Stimulated activated CD4-positive, alpha-beta T cell treated with anti-CD3 and anti-CD28 coated beads, Interleukin-12 subunit alpha, Interleukin-12 subunit beta, amount 100 ng/mL, for 48 hours (primary cell): ENCODE results near the gene RIIAD1.

ENCODE experiments used
- DNase-seq, 3 donors: peaks; one replicate each; pipeline ENCODE4 v3.0.0-alpha.2; 2020; ENCODE audit warnings: low read depth in 2 of 3, low spot score in 1 of 3

Gene RIIAD1

DNA sequence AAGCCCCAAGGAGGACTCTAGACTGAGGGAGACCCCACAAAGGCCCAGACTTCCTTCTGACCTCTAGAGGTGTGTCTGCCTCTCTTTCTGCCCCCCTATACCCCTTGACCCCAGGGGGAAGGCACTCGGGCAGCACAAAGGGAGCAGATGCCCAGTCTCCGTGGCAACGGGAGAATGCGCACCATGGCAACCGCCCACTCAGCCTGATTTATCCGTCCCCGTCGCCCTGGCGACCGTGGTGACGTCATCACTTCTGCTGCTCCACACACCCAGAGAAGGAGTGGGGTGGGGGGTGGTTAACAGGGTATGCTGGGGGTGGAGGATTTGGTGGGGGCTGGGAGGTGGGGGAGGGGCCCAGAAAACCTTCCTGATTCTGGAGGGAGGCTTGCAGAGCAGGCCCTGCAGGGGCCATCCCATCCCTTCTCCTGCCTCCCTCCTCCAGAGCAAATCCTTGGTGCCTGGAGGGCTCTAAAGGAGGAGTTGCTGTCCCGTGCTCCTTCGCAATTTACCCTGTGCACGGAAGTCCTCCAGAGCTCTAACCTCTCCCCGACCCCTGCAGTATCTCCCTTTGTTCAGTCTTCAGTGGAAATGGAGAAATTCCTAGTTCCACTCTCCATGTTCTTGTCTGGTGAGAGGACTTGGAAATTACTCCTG, 11.0 kb upstream of the RIIAD1 start:
- DNase-seq: peak; percentile 13 to 33 (median 18)

DNA sequence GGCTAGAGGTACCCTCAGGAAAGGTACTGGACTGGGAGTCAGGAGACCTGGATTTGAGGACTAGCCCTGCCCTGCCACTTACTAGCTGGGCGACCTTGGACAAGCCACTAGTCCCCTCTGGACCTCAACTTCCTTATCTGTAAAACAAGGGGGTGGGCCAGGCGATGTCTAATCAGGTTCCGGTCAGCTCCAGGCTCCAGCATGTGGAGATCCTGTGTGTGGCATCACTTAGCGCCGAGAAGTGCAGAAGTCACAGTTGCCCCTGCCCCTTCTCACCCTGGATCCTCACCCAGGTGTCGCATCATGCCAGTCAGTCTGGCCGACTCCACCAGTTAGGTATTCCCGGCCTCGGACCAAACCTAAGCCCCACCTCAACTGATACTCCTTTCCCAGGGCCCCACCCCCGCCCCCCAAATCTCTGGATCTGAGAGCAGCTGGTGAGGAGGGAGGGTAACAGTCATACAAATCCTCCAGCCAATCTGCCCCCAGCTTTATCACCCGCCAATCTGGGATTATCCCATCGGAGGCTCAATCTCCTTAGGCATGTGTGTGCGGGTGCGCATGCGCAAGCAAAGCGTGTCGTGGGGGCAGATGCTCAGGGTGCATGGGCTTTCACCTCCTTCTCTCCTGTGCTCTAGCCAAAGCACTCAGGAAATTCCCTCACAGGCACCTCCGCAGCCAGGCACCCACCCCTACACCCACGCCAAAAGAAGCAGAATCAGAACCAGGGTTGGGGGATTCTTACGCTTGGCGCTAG, 10.1 kb upstream of the RIIAD1 start:
- DNase-seq: no peak

DNA sequence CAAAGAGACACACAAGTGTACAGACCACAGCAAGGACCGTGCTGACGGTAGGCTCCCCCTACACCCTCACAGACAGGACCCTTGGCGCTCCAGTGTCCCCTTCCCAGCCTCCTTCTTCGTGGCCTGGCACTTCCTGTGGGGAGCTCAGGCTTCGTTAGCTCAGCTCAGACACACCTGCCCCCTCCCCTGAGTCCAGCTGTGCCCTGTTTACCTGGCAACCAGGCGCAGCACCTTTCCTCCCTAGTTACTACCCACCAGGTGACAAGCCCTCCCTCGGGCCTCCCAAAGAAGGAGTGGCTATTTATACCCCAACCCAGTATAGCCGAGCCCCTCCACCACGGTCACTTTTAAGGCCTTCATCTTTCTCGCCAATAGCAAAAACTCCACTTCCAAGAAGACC, 9.4 kb upstream of the RIIAD1 start:
- DNase-seq: no peak

DNA sequence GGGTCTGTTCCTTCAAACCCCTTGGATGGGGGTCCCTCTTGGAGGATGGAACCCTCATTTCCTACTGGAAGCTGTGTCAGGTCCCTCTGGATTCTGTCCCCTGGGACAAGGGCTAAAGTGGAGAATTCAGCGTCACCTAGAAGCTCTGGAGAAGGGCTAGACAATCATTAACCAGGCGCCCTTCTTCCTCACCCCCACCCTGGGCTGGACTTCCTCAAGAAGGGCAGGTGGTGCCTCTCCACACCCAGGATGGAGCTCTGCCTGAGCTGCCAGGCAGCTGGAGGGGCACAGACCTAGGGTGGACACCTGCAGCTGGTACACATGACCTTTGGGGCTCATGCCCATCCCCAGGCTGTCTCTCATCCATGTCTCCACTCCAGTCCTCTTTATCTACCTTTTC, 8.3 kb upstream of the RIIAD1 start:
- DNase-seq: no peak

DNA sequence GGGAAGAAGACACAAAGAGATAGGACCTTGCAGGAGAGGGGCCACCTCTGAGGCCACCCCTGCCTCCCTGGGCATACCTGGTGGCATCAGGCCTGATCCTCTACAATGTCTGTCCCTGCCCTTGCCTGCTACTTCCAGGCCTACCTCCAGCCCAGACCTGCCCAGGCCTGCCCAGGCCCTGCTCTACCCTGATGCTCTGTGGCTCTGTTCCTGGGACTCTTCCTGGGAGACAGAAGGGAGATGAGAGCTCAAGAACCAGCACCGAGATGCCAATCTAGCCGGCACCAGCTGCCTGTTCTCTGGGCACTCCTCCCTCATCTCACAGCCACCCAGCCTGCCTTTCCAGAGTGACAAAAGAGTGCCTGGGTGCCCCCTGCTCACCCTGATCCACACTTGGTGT, 7.4 kb upstream of the RIIAD1 start:
- no peak for DNase-seq

DNA sequence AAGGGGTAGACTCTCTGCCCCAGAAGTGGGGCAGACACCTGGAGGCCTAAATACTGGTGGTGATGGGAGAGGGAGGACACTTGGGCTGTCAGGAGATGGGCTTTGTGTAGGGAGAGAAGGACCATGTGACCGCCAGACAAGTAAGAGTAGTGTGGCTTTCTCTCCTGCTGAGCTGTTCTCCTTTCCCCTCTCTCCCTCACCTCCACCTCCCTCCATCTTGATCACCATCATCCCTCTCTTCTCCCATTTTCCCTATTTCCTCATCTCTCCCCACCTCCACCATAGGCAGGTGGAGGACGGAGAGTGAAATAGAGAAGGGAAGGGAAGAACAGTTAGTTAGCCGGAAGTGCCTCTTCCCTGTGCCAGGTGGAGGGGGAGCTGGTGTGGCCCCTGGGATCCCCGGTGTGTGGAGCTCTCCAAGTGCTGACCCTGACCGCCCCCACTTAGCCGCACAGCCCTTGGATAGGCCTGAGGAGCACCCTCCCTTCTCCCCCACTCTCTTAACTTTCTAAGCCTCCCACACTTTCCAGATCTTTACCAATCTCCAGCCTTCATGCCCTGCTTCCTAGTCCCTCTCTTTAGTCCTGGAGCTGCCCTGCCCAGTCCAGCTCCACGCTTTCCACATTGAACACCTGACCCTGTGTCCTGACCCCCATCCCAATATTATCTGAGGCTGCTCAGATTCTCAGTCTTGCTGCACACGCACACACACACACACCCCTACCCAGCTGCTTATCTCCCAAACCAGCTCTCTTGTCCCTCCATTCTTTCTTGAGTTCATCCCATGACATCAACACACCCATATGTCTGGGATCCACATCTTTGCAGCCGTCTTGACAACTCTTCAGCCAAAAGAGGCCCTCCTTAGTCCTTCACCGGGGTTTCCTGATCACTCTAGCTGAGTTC, 6.2 kb upstream of the RIIAD1 start:
- no peak for DNase-seq

DNA sequence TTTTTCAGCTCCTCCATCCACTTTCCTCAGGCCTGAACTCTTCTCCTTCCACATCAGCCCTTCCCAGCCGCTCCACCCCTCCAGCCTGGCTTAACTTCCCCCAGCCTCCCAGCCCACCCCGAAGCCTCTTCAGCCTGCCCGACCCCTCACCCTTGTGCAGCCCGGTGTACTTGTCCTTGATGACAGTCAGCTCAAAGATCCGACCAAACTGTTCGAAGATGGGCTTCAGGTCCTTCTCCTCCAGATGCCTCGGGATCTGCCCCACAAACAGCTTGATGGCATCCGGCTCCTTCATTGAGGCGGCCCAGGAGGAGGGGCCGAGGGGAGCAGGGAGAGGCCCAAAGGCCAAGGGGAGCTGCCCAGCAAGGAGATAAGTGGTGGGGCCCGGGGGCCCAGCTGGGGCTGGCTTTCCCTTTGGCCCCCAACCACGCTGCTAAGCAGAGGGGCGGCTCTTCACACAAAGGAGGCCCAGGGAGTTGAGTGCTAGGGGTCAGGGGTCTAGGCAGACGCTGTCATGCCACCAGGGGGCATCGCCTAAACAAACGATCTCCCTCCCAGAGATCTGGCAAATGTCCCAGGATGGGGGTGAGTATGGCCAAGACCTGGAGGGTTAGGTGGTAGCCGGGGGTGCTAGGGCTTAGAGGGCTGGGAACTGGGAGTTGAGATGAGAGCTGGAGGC, 5.5 kb upstream of the RIIAD1 start:
- DNase-seq: no peak

DNA sequence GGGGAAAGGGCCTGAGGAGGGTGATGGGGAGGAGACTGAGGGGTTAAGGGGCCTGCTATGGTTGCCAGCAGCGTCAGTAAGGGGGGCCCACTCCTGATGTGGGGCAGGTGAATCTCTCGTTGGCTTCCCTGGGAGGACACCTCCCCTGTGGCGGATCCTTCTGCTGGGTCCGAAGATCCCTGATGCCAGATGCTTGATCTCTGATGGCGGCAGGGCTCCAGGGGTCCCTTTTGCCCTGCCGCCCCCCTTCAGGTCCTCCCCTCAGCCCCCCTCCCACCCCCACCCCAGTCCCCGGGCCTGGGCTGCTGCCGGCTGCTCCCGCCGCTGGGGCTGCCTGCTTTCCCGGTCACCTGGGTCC, 4.9 kb upstream of the RIIAD1 start:
- no peak for DNase-seq

DNA sequence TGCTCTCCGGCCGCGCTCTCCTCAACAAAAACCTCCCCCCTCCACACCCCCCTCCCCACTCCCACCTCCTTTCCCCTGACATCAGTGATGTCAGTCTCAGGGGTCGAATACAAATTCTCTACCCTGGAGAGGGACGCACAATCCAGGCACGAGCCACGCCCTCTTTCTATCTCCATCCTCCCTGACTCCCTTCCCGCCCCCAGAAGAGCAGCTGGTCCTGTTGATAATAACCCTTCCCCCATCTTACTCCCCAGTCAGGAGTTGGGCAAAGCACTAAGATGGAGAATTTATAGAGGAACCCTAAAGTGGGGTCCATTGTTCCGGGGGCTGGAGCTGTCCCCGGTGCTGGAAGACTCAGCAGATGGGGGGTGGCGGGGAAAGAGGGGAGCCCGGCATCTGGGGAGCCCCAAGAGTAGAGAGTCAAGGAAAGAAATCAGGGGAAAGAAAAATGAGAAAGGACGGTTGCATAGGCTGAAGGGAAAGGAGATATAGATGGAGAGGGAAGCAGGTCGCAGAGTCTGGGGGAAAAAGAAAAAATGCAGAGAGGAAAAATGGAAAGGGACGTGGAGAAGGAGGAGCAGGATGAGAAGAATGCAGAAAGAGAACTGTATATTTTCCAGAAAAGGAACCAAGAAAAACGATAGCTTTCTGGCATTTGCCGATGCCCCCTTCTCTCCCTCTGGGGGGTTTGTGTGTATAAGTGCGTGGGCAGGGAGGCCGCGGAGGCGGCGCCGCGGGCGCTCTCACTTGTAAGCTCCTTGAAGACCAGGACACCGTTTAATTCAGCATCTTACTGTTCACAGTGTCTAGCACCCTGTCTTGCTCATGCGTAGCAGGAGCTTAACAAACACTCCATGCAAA, 4.3 kb upstream of the RIIAD1 start, which contains the start of gene CELF3:
Gene CELF3 (minus strand): TSS at position 33 of the 861 bp plus-strand sequence. CDS start 783 bp downstream, outside the sequence.
- no peak for DNase-seq

DNA sequence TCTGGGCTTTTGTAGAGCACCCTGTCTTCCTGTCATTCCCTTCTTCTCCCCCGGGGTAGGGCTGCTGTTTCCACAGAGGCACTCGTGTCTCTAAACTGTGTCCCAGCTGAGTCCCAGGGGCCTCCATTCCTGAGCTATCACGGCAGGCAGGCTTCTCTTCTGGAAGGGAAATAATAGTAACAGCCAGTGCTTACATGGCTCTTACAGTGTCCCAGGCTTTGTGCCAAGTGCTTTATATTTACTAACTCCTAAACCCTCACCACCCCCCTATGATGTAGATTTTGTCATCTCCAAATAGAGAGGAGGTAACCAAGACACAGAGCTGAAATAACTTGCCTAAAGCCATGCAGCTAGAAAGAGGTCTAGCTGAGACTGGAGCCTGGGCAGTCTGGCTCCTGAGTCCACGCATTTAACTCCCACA, 3.3 kb upstream of the RIIAD1 start:
- DNase-seq: no peak

DNA sequence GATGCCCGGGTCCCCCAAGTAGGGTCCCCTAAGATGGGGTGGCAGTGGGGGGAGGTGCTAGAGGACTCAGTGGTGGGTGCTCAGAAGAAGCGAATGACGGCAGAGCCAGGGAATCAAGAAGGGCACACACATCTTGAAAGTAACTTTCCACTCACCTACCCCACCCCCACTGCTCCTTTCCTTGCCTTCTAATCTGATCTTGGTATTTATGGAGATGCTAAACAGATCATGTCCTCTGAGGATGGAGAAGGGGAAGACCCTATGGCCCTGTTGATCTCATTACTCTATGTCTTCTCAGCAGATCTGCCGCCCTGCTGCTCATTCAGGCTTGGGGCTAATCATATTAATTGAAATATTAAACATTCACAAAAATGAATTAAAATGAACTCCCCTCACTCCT, 2.7 kb upstream of the RIIAD1 start:
- DNase-seq: no peak

DNA sequence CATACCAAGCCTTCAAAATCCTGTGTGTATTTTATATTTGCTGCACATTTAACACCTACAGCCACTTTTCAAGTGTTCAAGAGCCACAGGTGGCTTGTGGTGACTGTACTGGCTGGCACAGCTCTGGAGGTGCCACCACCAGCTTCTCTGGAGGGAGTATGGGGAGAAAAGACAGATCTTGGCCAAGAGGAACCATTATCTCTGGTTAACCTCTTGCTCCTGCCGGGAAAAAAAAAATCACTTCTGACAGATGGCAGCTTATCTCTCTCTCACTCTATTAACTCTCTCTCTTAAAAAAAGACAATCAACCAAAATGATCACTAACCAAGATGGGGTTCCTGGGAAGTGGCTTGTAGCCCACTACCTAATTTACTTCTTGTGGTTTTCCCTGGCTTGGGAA, 1.2 kb upstream of the RIIAD1 start:
- DNase-seq: no peak

DNA sequence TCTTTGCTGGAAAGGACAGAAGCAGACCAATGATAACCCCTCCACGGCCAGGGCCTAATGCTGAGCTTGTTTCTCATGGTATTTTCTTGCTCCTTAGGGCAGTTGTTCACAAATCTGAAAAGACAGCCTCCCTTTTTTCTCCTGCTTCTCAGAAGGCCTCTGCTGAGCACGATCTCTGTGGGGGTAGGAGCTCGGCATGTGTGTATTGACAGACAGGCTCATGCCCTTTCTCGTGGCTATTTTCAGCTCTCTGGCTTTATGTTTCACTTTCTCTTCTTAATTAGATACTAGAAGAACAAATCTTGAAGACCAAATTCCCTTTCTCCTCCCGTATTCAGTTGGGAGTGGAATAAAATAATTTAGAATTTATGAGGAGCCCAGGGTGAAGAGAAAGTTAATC, 768 bp upstream of the RIIAD1 start:
- DNase-seq: no peak

DNA sequence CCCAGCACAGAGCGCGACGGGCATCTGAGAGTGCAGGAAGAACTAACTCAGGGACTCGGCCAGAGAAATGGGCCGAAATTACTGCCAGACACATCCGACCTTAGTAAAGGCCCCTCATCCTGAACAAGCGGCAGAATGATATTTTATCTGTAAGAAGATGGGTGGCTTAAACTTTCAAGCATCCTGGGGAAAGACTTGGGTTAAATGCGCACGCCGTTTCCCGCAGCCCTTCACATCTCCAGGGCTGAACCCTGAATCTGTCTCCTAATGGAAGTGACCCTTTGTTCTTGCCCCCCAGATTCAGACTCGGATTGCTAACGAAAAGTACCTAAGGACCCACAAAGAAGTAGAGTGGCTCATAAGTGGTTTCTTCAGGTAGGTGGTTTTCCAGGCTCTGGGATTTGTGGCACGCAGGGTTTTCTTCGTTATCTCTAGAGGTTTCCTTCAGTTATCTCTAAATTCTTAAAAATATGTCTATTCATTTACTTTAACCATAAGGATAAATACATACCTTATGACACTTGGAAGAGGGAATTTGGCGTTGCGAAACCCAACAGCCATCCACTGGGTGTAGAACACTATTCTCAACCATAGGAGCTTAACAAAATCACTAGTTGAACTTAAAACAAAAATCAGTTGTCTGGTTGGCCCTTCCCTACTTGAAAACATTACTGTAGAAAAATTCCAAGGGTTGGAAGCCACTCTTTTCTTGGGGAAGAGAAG, 627 bp downstream of the RIIAD1 start:
- DNase-seq: no peak

DNA sequence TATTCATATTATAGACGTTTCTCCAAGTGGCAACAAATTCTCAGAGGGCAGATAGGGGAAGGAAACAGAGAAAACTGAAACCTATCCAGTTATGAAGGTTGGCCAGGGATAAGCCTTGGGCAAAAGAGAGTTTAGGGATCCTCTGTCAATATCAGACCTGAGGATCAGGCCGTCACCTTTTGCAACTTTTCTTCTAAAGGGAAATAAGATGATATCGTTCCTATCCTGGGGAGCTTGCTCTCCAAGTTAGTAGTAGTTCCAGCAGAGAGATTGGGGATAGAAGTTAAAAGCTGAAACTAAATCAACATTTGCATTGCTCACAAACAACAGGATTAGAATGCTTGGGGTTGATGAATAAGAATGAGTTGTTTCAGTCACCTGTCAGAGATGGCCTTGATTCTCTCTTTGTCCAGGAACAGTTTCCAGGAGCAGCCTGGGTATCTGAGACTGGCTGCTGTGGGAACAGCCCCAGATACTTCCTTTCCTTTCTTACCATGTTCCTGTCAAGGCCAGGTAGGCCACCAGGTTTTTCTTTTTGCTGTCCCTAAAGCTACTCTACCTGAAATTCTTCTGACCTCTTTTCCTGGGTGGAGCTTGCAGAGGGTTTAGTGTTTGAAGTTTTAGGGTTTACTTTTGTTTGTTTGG, 2.5 kb downstream of the RIIAD1 start:
- no peak for DNase-seq

DNA sequence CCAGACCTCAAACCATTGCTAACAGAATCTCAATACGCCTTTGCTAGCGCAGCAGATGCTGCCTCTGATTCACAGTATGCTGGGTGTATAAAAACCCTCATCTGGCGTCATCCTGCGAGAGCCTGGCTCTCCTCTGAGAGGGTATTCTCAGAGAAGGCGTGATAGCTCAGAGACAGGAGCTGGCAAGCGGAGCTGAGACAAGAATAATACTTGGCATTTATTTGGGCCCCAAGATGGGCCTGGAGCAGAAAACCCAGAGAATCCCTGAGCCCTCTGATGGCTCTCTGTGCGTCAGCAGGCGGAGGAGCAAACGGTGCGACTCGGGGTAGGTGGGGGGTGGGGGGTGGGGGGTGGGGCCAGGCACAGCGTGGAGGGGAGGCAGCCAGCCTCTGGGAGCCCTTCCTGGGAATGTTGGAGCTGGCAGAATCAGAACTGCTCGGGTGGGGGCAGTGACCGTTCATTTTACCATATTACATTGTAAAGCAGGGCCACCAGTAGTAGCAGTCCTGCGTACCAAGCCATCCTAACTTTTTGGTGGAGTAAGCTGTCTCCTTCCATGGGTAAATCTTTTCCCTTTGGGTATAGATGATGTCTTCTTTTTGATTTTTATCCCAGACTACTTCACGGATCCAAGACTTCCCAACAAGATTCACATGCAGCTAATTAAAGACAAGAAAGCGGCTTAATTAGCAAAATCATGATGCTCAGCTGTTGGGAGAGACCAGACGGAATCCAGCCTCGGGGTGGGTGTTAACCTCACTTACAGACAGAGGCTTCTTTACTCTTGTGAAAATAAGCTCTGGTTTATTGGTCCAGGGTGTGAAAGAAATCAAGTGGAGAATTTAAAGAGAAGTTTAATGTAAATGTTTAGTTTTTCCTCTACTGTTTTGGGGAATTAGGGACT, 7.1 kb downstream of the RIIAD1 start:
- DNase-seq: no peak

DNA sequence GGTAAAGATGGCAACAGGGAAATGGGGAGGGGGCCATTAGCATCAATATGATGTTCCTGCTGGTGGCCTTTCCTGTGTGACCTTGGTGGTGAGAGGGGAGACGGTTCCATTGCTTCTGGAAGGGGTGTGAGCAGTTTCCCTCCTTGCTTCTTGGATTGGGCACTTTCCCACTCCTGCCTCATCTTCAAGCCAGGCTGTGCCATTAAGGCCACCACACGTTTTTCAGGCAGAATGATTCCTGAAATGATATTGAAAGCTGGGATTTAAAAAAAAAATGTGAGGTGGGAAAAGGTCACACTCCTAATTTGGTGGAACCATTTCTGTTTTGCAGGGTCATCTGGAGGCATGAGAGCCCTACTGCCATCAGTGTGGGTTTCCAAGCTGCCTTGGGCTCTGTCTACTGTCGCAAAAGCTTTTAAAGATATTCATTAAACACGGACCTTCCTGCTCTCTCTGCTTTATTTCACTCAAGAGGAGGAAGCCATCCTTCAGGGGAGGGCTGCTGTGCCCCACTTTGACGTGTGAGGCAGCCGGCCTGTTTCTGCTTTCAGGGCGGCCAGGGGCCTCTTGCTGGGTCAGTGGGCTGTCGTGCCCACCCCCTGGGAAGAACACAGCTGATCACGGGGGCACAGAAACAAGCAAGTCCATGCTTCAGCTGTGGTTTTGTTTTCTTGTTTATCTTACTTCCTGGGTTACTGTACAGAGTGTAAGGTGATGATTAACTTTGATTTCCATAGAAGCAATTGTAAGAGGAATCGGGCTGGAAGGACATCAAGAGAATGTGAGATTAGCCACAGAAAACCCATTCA, 8.0 kb downstream of the RIIAD1 start:
- DNase-seq: no peak

DNA sequence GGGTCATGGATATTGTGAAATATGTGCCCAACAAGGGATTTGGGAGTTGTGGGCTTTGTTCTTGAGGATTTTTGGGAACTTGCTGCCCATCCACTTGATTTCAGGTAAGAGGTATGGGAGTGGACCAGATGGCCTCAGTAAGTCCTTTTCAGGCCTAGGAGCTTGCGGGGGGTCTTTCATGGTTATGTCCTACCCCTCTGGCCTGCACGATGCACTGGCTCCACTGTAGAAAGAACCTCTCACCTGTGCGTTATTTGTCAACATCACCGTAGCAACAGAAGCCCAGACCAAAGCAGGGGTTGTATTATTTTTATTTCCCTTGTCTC, 8.6 kb downstream of the RIIAD1 start:
- DNase-seq: no peak
